GM18520 (cell line): ENCODE data around the gene AGRN.

Experiments
- ATAC-seq: cut with Tn5 transposase; IDR thresholded peaks from one replicate; pipeline ENCODE4 v1.9.1; 2021; ENCODE audit not compliant: unreplicated experiment

AGRN gene

GRCh38 chr1:1034439-1034781, 14.5 kb downstream of the AGRN start:
- no peak for ATAC-seq

GRCh38 chr1:1035291-1035943, 15.5 kb downstream of the AGRN start:
- no peak for ATAC-seq

GRCh38 chr1:1037366-1038327, 17.7 kb downstream of the AGRN start:
- ATAC-seq, result no peak

GRCh38 chr1:1038694-1039093, 18.8 kb downstream of the AGRN start:
- ATAC-seq, result no peak

GRCh38 chr1:1039145-1039910, 19.4 kb downstream of the AGRN start:
- no peak for ATAC-seq

GRCh38 chr1:1040004-1040991, 20.4 kb downstream of the AGRN start:
- no peak for ATAC-seq

GRCh38 chr1:1041092-1041523, 21.2 kb downstream of the AGRN start:
- no peak for ATAC-seq

GRCh38 chr1:1041873-1042272, 22.0 kb downstream of the AGRN start:
- no peak for ATAC-seq

GRCh38 chr1:1042835-1043234, 22.9 kb downstream of the AGRN start:
- no peak for ATAC-seq

- no peak for ATAC-seq
These were observed 23.5 kb downstream of the AGRN start for GRCh38 chr1:1043411-1043810.

GRCh38 chr1:1043921-1044320, 24.0 kb downstream of the AGRN start:
- ATAC-seq, result no peak

GRCh38 chr1:1044455-1045078, 24.6 kb downstream of the AGRN start:
- no peak for ATAC-seq

- no peak for ATAC-seq
These were observed 25.2 kb downstream of the AGRN start for GRCh38 chr1:1045129-1045528.

GRCh38 chr1:1046243-1046642, 26.3 kb downstream of the AGRN start:
- ATAC-seq, result no peak

- ATAC-seq, result no peak
These were observed 26.8 kb downstream of the AGRN start for GRCh38 chr1:1046767-1047166.

GRCh38 chr1:1047407-1047806, 27.5 kb downstream of the AGRN start:
- ATAC-seq, result no peak

- ATAC-seq, result no peak
These were observed 28.0 kb downstream of the AGRN start for GRCh38 chr1:1047963-1048362.

GRCh38 chr1:1048765-1049164, 28.8 kb downstream of the AGRN start:
- ATAC-seq, result no peak

- no peak for ATAC-seq
These were observed 29.6 kb downstream of the AGRN start for GRCh38 chr1:1049318-1050165.
